Measurements from ENCODE around the gene PBX3. TPM values are rescaled to one million over a fixed set of nuclear protein-coding genes. Genes with fewer than 3 reads are reported as not detected.
A peak's percentile ranks its signal among the peaks of the same experiment; 100 is the strongest.

The PBX3 gene
- total RNA-seq, 1 experiment from 2014 or later = 46.0 TPM

DNA sequence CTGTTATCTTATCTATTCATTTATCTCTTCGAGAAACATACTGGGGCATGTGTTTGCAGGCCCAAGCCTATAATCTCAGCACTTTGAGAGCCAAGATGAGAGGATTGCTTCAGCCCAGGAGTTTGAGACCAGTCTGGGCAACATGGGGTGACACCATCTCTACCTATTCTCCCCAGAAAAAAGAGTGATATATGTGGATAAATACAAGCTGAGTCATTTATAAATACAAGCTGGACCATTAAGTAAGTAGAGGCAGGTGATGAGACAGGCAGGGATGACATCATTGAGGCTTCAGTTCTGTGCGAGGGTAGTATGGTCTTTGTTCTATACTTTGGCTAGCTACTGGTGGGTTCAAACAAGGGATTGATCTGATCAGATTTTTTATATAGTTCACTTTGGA, 25.6 kb downstream of the PBX3 start:
- no peak overlapping the region for H2AK5ac ChIP-seq (ENCODE audit: insufficient read length, low read length)
- H3K9ac ChIP-seq (ENCODE audit: extremely low read depth, insufficient read length, low read length) = no peak overlapping the region
- no peak overlapping the region for H4K8ac ChIP-seq (replicated peaks; ENCODE audit: insufficient read length, low read depth, low read length)
- no peak overlapping the region for H2BK5ac ChIP-seq (ENCODE audit: insufficient read length, low read length)
- no peak overlapping the region for H2BK12ac ChIP-seq (ENCODE audit: insufficient read length, low read depth, low read length)
- DNase-seq = no peak
- Mint-ChIP-seq H3K4me1 (peaks cover 27 to 38% of the 10 kb centered on the region in 2 experiments), H3K27ac (peak overlapping the region; percentile 2 to 34 (median 32); a peak in 4 of 7 replicates), H3K9me3 (peaks cover 0 to 2% of the 10 kb centered on the region in 2 experiments; a peak in 1 of 5 replicates), H3K4me3 (no peak overlapping the region), H3K27me3 (ENCODE audit: low read depth) (no peaks in the 10 kb centered on the region), H3K36me3 (ENCODE audit: insufficient read depth in 1 of 3, low read depth in 3 of 3) (peaks cover 5 to 15% (median 8%) of the 10 kb centered on the region in 3 experiments)
- no peaks in the 10 kb centered on the region for H3K27me3 ChIP-seq (ENCODE audit: insufficient read depth, low read length)
- H2BK15ac ChIP-seq (ENCODE audit: low read depth, low read length) = no peak overlapping the region
- no peak overlapping the region for H3K56ac ChIP-seq (ENCODE audit: insufficient read length, low read depth, low read length)
- H3K14ac ChIP-seq (ENCODE audit: insufficient read depth, low read length) = no peak overlapping the region
- no peaks in the 10 kb centered on the region; the same call in 1 of the 2 replicates for H3K4me1 ChIP-seq (ENCODE audit: insufficient read depth, low read length)
- H3K79me1 ChIP-seq (ENCODE audit: insufficient read depth, low read depth, low read length, poor library complexity, severe bottlenecking) = no peaks in the 10 kb centered on the region
- H3T11ph ChIP-seq (ENCODE audit: low read length) = no peak overlapping the region
- no peak overlapping the region for H3K4ac ChIP-seq (ENCODE audit: low read depth, low read length)
- peaks cover 2% of the 10 kb centered on the region; the same call in 1 of the 2 replicates for H3K79me2 ChIP-seq (ENCODE audit: insufficient read depth, low read length)
- no peaks in the 10 kb centered on the region for H4K20me1 ChIP-seq (ENCODE audit: control insufficient read depth, insufficient read depth, insufficient read length)
- no peak overlapping the region for H3K23ac ChIP-seq (ENCODE audit: insufficient read length, low read depth, low read length)
- H4K91ac ChIP-seq (ENCODE audit: insufficient read length, low read depth, low read length) = no peak overlapping the region
- no peak overlapping the region for H4K5ac ChIP-seq (ENCODE audit: insufficient read length, low read depth, low read length)
- WGBS (ENCODE audit: extremely low coverage, insufficient read length, low lambda C conversion rate) = no CpG with 5 or more reads among the region's 2 CpGs
- H3K23me2 ChIP-seq (ENCODE audit: insufficient read length, low read depth, low read length, poor library complexity, severe bottlenecking) = no peaks in the 10 kb centered on the region
- H3K4me2 ChIP-seq (ENCODE audit: insufficient read depth, insufficient read length, low read length) = no peak overlapping the region
- no peak overlapping the region for H2BK120ac ChIP-seq (ENCODE audit: low read depth, low read length, poor library complexity, severe bottlenecking)
- no peak overlapping the region for H3K18ac ChIP-seq (ENCODE audit: insufficient read length, low read depth, low read length)
- H3K27ac ChIP-seq (ENCODE audit: insufficient read length, low read depth, low read length) = no peak overlapping the region
- TF ChIP-seq, protein P1, sequence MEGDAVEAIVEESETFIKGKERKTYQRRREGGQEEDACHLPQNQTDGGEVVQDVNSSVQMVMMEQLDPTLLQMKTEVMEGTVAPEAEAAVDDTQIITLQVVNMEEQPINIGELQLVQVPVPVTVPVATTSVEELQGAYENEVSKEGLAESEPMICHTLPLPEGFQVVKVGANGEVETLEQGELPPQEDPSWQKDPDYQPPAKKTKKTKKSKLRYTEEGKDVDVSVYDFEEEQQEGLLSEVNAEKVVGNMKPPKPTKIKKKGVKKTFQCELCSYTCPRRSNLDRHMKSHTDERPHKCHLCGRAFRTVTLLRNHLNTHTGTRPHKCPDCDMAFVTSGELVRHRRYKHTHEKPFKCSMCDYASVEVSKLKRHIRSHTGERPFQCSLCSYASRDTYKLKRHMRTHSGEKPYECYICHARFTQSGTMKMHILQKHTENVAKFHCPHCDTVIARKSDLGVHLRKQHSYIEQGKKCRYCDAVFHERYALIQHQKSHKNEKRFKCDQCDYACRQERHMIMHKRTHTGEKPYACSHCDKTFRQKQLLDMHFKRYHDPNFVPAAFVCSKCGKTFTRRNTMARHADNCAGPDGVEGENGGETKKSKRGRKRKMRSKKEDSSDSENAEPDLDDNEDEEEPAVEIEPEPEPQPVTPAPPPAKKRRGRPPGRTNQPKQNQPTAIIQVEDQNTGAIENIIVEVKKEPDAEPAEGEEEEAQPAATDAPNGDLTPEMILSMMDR (conservative IDR thresholded peaks at IDR 0.05) = no peak
- no peak overlapping the region for H2AFZ ChIP-seq (ENCODE audit: low read length)
- H3K9me3 ChIP-seq (ENCODE audit: control insufficient read depth, low read depth, low read length) = no peaks in the 10 kb centered on the region
- no peak overlapping the region for H2BK20ac ChIP-seq (ENCODE audit: low read depth, low read length, poor library complexity, severe bottlenecking)
